ENCODE data around the gene METRNL. TPM values are rescaled to one million over a fixed set of nuclear protein-coding genes. Genes with fewer than 3 reads are reported as not detected.

METRNL gene
- total RNA-seq, 1 donor, result 140 TPM

GRCh38 chr17:83072600-83073358, 6.6 kb upstream of the METRNL start:
- no peaks in the 10 kb centered on the region for H3K79me2 ChIP-seq (ENCODE audit: insufficient read depth, low read length)
- no peaks in the 10 kb centered on the region for H3K27me3 ChIP-seq (ENCODE audit: insufficient read depth, low read length)
- H3K9me3 ChIP-seq (ENCODE audit: low read depth, low read length), result no peaks in the 10 kb centered on the region
- H3K27ac ChIP-seq (ENCODE audit: low read depth, low read length), result no peak overlapping the region
- DNase-seq (ENCODE audit: insufficient read length, low spot score, missing footprints), result no peak
- no peak overlapping the region for H3K4me3 ChIP-seq (ENCODE audit: insufficient read depth, low read length)
- H3K4me1 ChIP-seq (ENCODE audit: insufficient read depth, low read length), result peaks cover 10% of the 10 kb centered on the region
- no peaks in the 10 kb centered on the region for H4K20me1 ChIP-seq (ENCODE audit: insufficient read depth, low read length)
- H3K36me3 ChIP-seq (ENCODE audit: insufficient read depth, low read length), result no peaks in the 10 kb centered on the region
- TF ChIP-seq, protein P1, sequence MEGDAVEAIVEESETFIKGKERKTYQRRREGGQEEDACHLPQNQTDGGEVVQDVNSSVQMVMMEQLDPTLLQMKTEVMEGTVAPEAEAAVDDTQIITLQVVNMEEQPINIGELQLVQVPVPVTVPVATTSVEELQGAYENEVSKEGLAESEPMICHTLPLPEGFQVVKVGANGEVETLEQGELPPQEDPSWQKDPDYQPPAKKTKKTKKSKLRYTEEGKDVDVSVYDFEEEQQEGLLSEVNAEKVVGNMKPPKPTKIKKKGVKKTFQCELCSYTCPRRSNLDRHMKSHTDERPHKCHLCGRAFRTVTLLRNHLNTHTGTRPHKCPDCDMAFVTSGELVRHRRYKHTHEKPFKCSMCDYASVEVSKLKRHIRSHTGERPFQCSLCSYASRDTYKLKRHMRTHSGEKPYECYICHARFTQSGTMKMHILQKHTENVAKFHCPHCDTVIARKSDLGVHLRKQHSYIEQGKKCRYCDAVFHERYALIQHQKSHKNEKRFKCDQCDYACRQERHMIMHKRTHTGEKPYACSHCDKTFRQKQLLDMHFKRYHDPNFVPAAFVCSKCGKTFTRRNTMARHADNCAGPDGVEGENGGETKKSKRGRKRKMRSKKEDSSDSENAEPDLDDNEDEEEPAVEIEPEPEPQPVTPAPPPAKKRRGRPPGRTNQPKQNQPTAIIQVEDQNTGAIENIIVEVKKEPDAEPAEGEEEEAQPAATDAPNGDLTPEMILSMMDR (IDR thresholded peaks at IDR 0.05; ENCODE audit: extremely low read depth, low read depth, low read length), result no peak
- H3K4me2 ChIP-seq (ENCODE audit: insufficient read depth, low read length), result no peak overlapping the region
- no peak overlapping the region for H2AFZ ChIP-seq (ENCODE audit: low read length)

DNA sequence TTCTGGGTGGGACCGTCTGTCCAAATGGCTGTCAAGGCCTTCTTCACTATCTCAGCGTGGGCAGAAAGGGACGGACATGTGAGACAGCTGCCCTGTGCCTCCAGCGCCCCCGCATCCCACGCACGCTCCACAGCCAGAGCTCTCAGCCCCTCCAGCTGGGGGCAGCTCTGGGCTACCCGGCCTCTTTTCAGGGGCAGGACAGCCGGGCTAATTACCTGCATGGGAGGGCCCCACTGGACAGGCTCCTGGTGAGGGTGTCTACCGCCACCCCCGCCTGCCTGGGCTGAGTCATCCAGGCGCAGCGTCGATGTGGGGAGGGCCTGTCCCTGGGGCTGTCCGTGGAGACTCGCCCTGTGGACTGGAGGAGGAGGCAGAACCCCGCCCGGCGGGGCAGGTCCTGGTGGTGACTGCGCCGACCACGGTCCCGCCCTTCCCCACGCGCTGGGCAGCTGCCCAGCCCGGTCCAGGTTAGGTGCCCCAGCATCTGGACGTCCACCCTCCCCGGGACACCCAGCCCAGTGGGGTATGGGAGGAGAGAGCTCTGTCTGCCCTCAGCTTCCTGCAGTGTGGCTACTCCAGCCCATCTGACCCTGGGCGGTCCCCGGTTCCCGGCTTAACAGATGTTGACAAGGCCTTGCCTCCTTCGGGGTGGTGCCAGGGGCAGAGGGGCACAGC, 5.9 kb upstream of the METRNL start:
- peak; percentile 99 for DNase-seq (ENCODE audit: insufficient read length, low spot score, missing footprints)
- Histone ChIP-seq H3K4me3 (ENCODE audit: insufficient read depth, low read length) (peak overlapping the region; percentile 48), H4K20me1 (ENCODE audit: insufficient read depth, low read length) (no peaks in the 10 kb centered on the region), H3K4me2 (ENCODE audit: insufficient read depth, low read length) (peak overlapping the region; percentile 67), H3K27ac (ENCODE audit: low read depth, low read length) (no peak overlapping the region), H2AFZ (ENCODE audit: low read length) (peak overlapping the region; percentile 81), H3K9me3 (ENCODE audit: low read depth, low read length) (no peaks in the 10 kb centered on the region), H3K36me3 (ENCODE audit: insufficient read depth, low read length) (no peaks in the 10 kb centered on the region), H3K79me2 (ENCODE audit: insufficient read depth, low read length) (no peaks in the 10 kb centered on the region), H3K27me3 (ENCODE audit: insufficient read depth, low read length) (peaks cover 4% of the 10 kb centered on the region), H3K4me1 (ENCODE audit: insufficient read depth, low read length) (peaks cover 10% of the 10 kb centered on the region)
- TF ChIP-seq, protein P1 (IDR thresholded peaks at IDR 0.05; ENCODE audit: extremely low read depth, low read depth, low read length), result no peak

- H3K4me1 ChIP-seq (ENCODE audit: insufficient read depth, low read length), result peaks cover 10% of the 10 kb centered on the region
- no peaks in the 10 kb centered on the region for H3K36me3 ChIP-seq (ENCODE audit: insufficient read depth, low read length)
- no peaks in the 10 kb centered on the region for H3K79me2 ChIP-seq (ENCODE audit: insufficient read depth, low read length)
- H3K27me3 ChIP-seq (ENCODE audit: insufficient read depth, low read length), result peaks cover 7% of the 10 kb centered on the region
- no peak overlapping the region for H3K4me2 ChIP-seq (ENCODE audit: insufficient read depth, low read length)
- DNase-seq (ENCODE audit: insufficient read length, low spot score, missing footprints), result no peak
- no peak overlapping the region for H3K27ac ChIP-seq (ENCODE audit: low read depth, low read length)
- no peak overlapping the region for H3K4me3 ChIP-seq (ENCODE audit: insufficient read depth, low read length)
- TF ChIP-seq, protein P1 (IDR thresholded peaks at IDR 0.05; ENCODE audit: extremely low read depth, low read depth, low read length), result no peak
- no peaks in the 10 kb centered on the region for H3K9me3 ChIP-seq (ENCODE audit: low read depth, low read length)
- H4K20me1 ChIP-seq (ENCODE audit: insufficient read depth, low read length), result no peaks in the 10 kb centered on the region
- no peak overlapping the region for H2AFZ ChIP-seq (ENCODE audit: low read length)
These were observed 4.8 kb upstream of the METRNL start for GRCh38 chr17:83074486-83075223.

Data from osteoblast (primary cell).